OCI-LY1 (cell line): ENCODE data around the gene C19orf85.

Experiments used
- H2AFZ ChIP-seq: fragments of 200-600 bp; sonication (generic), shearing (Covaris generic); 2 replicates; pipeline ENCODE4 v1.6.0; 2014; ENCODE audit warnings: antibody characterized with exemption, mild to moderate bottlenecking, low read length
- H3F3A ChIP-seq: fragments of 200-600 bp; sonication (generic), shearing (Covaris generic); 2 replicates; pipeline ENCODE4 v1.6.0; 2014; ENCODE audit warnings: mild to moderate bottlenecking, antibody characterized with exemption, low read length, moderate library complexity; ENCODE audit not compliant: insufficient read depth
- H3K27ac ChIP-seq: fragments of 200-600 bp; sonication (generic); 2 replicates; pipeline ENCODE4 v1.5.1; 2014; ENCODE audit warnings: low read length, mixed run types, mild to moderate bottlenecking, low read depth; ENCODE audit not compliant: poor library complexity, severe bottlenecking
- H3K27me3 ChIP-seq: fragments of 200-600 bp; sonication (generic); 2 replicates; pipeline ENCODE4 v1.6.0; 2014; ENCODE audit warnings: antibody characterized with exemption, mild to moderate bottlenecking, low read length, moderate library complexity; ENCODE audit not compliant: insufficient read depth
- H3K36me3 ChIP-seq: fragments of 200-600 bp; sonication (generic); 2 replicates; pipeline ENCODE4 v1.6.1; 2014; ENCODE audit warnings: mild to moderate bottlenecking, antibody characterized with exemption, low read length, moderate library complexity, mixed read lengths; ENCODE audit not compliant: insufficient read depth
- H3K4me1 ChIP-seq: fragments of 200-600 bp; sonication (generic); 2 replicates; pipeline ENCODE4 v1.5.1; 2014; ENCODE audit warnings: mild to moderate bottlenecking, low read length, moderate library complexity; ENCODE audit not compliant: insufficient read depth, severe bottlenecking
- H3K4me2 ChIP-seq: fragments of 200-600 bp; sonication (generic), shearing (Covaris generic); 2 replicates; pipeline ENCODE4 v1.6.1; 2014; ENCODE audit warnings: low read length
- H3K4me3 ChIP-seq: fragments of 200-600 bp; sonication (generic); 2 replicates; pipeline ENCODE4 v1.5.1; 2014; ENCODE audit warnings: low read length, low read depth, mild to moderate bottlenecking, mixed read lengths; ENCODE audit not compliant: poor library complexity, severe bottlenecking
- H3K79me2 ChIP-seq: fragments of 200-600 bp; shearing (Covaris generic); 2 replicates; pipeline ENCODE4 v1.6.1; 2016; ENCODE audit warnings: mixed run types, low read length, mixed read lengths; ENCODE audit not compliant: insufficient read depth
- H3K9ac ChIP-seq: fragments of 200-600 bp; sonication (generic), shearing (Covaris generic); 2 replicates; pipeline ENCODE4 v1.6.1; 2014; ENCODE audit warnings: mild to moderate bottlenecking, low read length, mixed read lengths
- H3K9me2 ChIP-seq: fragments of 200-600 bp; sonication (generic), shearing (Covaris generic); 2 replicates; pipeline ENCODE4 v1.6.1; 2014; ENCODE audit warnings: low read depth, mild to moderate bottlenecking, low read length, mixed read lengths
- H3K9me3 ChIP-seq: fragments of 200-600 bp; shearing (Covaris generic); 2 replicates; pipeline ENCODE4 v1.6.1; 2014; ENCODE audit warnings: low read length, mixed read lengths
- H4K20me1 ChIP-seq: fragments of 200-600 bp; sonication (generic), shearing (Covaris generic); 2 replicates; pipeline ENCODE4 v1.6.0; 2016; ENCODE audit warnings: mild to moderate bottlenecking, low read length; ENCODE audit not compliant: insufficient read depth
- CTCF ChIP-seq: fragments of 200-600 bp; sonication (generic), shearing (Covaris generic); IDR thresholded peaks from 2 replicates; pipeline ENCODE4 v1.5.1; 2017; ENCODE audit warnings: mild to moderate bottlenecking, antibody characterized with exemption, low read length, moderate library complexity, mixed read lengths
- EZH2 ChIP-seq: fragments of 200-600 bp; sonication (generic), shearing (Covaris generic); IDR thresholded peaks from 2 replicates; pipeline ENCODE4 v1.8.0; 2017; ENCODE audit warnings: borderline replicate concordance, mixed run types, mild to moderate bottlenecking, antibody characterized with exemption, low read length, moderate library complexity, mixed read lengths

C19orf85 gene

GRCh38 chr19:55483706-55484592 lies 19.4 kb upstream of the C19orf85 start:
- H3K9me3 ChIP-seq, result no peaks in the 10 kb centered on the region
- H3K36me3 ChIP-seq, result no peaks in the 10 kb centered on the region; the same call in 1 of the 2 replicates
- H3K27me3 ChIP-seq, result no peaks in the 10 kb centered on the region
- TF ChIP-seq CTCF (no peak), EZH2 (no peak)
- H3K4me2 ChIP-seq, result peak overlapping the region; percentile 81
- H3K79me2 ChIP-seq, result no peaks in the 10 kb centered on the region
- H3K9ac ChIP-seq, result peak overlapping the region; percentile 71; the same call in 1 of the 2 replicates
- H3K9me2 ChIP-seq, result no peaks in the 10 kb centered on the region
- H3F3A ChIP-seq, result no peaks in the 10 kb centered on the region
- peaks cover 18% of the 10 kb centered on the region for H3K4me1 ChIP-seq
- H3K4me3 ChIP-seq, result peak overlapping the region; percentile 66
- no peaks in the 10 kb centered on the region for H4K20me1 ChIP-seq
- H3K27ac ChIP-seq, result no peak overlapping the region
- no peak overlapping the region for H2AFZ ChIP-seq

- H3K36me3 ChIP-seq, result no peaks in the 10 kb centered on the region; the same call in 1 of the 2 replicates
Observed at GRCh38 chr19:55482967-55483705, 18.6 kb upstream of the C19orf85 start.

More at GRCh38 chr19:55482967-55483705, 18.6 kb upstream of the C19orf85 start:
- Histone ChIP-seq H3K4me2 (no peak overlapping the region), H3K9me3 (no peaks in the 10 kb centered on the region), H2AFZ (no peak overlapping the region), H4K20me1 (no peaks in the 10 kb centered on the region), H3K4me1 (peaks cover 20% of the 10 kb centered on the region), H3K9ac (no peak overlapping the region), H3K4me3 (no peak overlapping the region), H3K9me2 (no peaks in the 10 kb centered on the region), H3K27me3 (no peaks in the 10 kb centered on the region), H3K79me2 (no peaks in the 10 kb centered on the region), H3F3A (no peaks in the 10 kb centered on the region), H3K27ac (no peak overlapping the region)
- TF ChIP-seq CTCF (no peak), EZH2 (no peak)
